Placental pericyte (primary cell): Measurements from ENCODE around the gene NTRK2. TPM values are rescaled to one million over a fixed set of nuclear protein-coding genes. Genes with fewer than 3 reads are reported as not detected.

Experiments used
- total RNA-seq: library from RNA; depleted of rRNA; stranded (reverse); fragments of >200 nt; gene quantifications from 2 replicates; pipeline ENCODE4 v1.2.3, GENCODE V29; 2012

NTRK2 gene
- 0.14 TPM in 1 of 2 replicates, not detected in the other for total RNA-seq

DNA sequence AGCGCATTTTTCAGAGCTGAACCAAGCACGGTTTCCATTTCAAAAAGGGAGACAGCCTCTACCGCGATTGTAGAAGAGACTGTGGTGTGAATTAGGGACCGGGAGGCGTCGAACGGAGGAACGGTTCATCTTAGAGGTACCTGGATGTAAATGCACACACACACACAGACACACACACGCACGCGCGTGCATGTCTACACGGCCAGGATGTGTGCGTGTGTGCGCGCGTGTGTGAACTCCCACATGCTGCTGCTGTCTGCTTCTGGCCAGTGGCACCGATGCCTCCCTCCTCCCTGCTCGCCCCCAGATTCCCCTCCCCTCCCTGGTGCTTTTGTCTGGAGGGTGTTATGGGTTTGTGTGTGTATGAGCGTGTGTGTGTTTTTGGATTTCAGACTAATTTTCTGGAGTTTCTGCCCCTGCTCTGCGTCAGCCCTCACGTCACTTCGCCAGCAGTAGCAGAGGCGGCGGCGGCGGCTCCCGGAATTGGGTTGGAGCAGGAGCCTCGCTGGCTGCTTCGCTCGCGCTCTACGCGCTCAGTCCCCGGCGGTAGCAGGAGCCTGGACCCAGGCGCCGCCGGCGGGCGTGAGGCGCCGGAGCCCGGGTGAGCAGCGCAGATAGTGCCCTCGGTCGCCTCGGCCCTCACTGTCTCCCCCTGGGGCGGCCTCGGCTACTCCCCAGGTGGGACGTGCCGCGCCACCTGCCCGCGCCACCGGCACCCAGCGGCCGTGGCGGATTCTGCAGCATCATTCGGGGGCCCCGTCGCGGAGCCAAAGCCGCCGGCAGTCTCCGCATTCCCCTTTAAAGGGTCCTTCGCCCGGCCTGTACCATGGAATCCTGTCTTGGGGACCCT is at the start of gene NTRK2:
NTRK2 (plus strand) TSS at position 442 of the 850 bp plus-strand sequence. CDS start 1,020 bp downstream, outside the sequence.

